H9 (cell line): ENCODE results near the gene ASB8. TPM values are rescaled to one million over a fixed set of nuclear protein-coding genes. Genes with fewer than 3 reads are reported as not detected.

Experiments used
- DNase-seq: peaks from one replicate; pipeline ENCODE4 v3.0.0-alpha.2; 2017
- H2AFZ ChIP-seq: one replicate; pipeline ENCODE4 v1.6.1; 2013; ENCODE audit warnings: mild to moderate bottlenecking, low read length, control low read depth, moderate library complexity
- H2AK5ac ChIP-seq: 2 replicates; pipeline ENCODE4 v1.6.1; 2013; ENCODE audit warnings: low read length, control low read depth, mixed read lengths; ENCODE audit not compliant: insufficient read length
- H2BK120ac ChIP-seq: one replicate; pipeline ENCODE4 v1.6.1; 2013; ENCODE audit warnings: low read depth, mild to moderate bottlenecking, low read length, control low read depth, inconsistent platforms; ENCODE audit not compliant: poor library complexity, severe bottlenecking
- H2BK12ac ChIP-seq: 2 replicates; pipeline ENCODE4 v1.6.1; 2013; ENCODE audit warnings: low read length, control low read depth, mixed read lengths, low read depth; ENCODE audit not compliant: insufficient read length
- H2BK15ac ChIP-seq: 2 replicates; pipeline ENCODE4 v1.6.1; 2013; ENCODE audit warnings: low read depth, low read length, control low read depth
- H2BK20ac ChIP-seq: one replicate; pipeline ENCODE4 v1.6.1; 2013; ENCODE audit warnings: low read depth, mild to moderate bottlenecking, low read length, control low read depth, inconsistent platforms; ENCODE audit not compliant: poor library complexity, severe bottlenecking
- H2BK5ac ChIP-seq: 2 replicates; pipeline ENCODE4 v1.6.1; 2013; ENCODE audit warnings: low read length, control low read depth, mixed read lengths; ENCODE audit not compliant: insufficient read length
- H3K14ac ChIP-seq: 2 replicates; pipeline ENCODE4 v1.6.1; 2013; ENCODE audit warnings: low read length, control low read depth; ENCODE audit not compliant: insufficient read depth
- H3K18ac ChIP-seq: 2 replicates; pipeline ENCODE4 v1.6.1; 2013; ENCODE audit warnings: low read depth, mild to moderate bottlenecking, mixed read lengths, low read length, control low read depth; ENCODE audit not compliant: insufficient read length
- H3K23ac ChIP-seq: 2 replicates; pipeline ENCODE4 v1.6.1; 2013; ENCODE audit warnings: low read length, control low read depth, mixed read lengths, low read depth; ENCODE audit not compliant: insufficient read length
- H3K23me2 ChIP-seq: 2 replicates; pipeline ENCODE4 v1.6.1; 2013; ENCODE audit warnings: low read depth, mild to moderate bottlenecking, mixed read lengths, low read length, control low read depth; ENCODE audit not compliant: insufficient read length, poor library complexity, severe bottlenecking
- H3K27ac ChIP-seq: 2 replicates; pipeline ENCODE4 v1.5.1; 2013; ENCODE audit warnings: low read length, control low read depth, mixed read lengths, low read depth; ENCODE audit not compliant: insufficient read length
- H3K27me3 ChIP-seq: 2 replicates; pipeline ENCODE4 v1.6.1; 2013; ENCODE audit warnings: low read length, control low read depth, inconsistent platforms; ENCODE audit not compliant: insufficient read depth
- H3K4ac ChIP-seq: 2 replicates; pipeline ENCODE4 v1.6.1; 2013; ENCODE audit warnings: low read depth, mild to moderate bottlenecking, control low read depth, inconsistent platforms, low read length, moderate library complexity
- H3K4me1 ChIP-seq: 2 replicates; pipeline ENCODE4 v1.6.1; 2013; ENCODE audit warnings: low read length, control low read depth, inconsistent platforms; ENCODE audit not compliant: insufficient read depth
- H3K4me2 ChIP-seq: 2 replicates; pipeline ENCODE4 v1.6.1; 2013; ENCODE audit warnings: low read length, control low read depth, mixed read lengths; ENCODE audit not compliant: insufficient read length, insufficient read depth
- H3K56ac ChIP-seq: 2 replicates; pipeline ENCODE4 v1.6.1; 2013; ENCODE audit warnings: low read depth, mild to moderate bottlenecking, mixed read lengths, low read length, control low read depth; ENCODE audit not compliant: insufficient read length
- H3K79me1 ChIP-seq: 2 replicates; pipeline ENCODE4 v1.6.1; 2013; ENCODE audit warnings: low read depth, mild to moderate bottlenecking, moderate library complexity, low read length, control low read depth, inconsistent platforms; ENCODE audit not compliant: insufficient read depth, poor library complexity, severe bottlenecking
- H3K79me2 ChIP-seq: 2 replicates; pipeline ENCODE4 v1.6.1; 2013; ENCODE audit warnings: low read length, control low read depth, inconsistent platforms; ENCODE audit not compliant: insufficient read depth
- H3K9ac ChIP-seq: 2 replicates; pipeline ENCODE4 v1.6.1; 2013; ENCODE audit warnings: low read length, control low read depth, mixed read lengths; ENCODE audit not compliant: insufficient read length; ENCODE audit errors: extremely low read depth
- H3K9me3 ChIP-seq: one replicate; pipeline ENCODE4 v1.6.1; 2013; ENCODE audit warnings: low read depth, low read length, inconsistent platforms; ENCODE audit not compliant: control insufficient read depth
- H3T11ph ChIP-seq: one replicate; pipeline ENCODE4 v1.6.1; 2013; ENCODE audit warnings: mild to moderate bottlenecking, low read length, control low read depth, inconsistent platforms
- H4K20me1 ChIP-seq: one replicate; pipeline ENCODE4 v1.6.1; 2013; ENCODE audit not compliant: control insufficient read depth, insufficient read length, insufficient read depth
- H4K5ac ChIP-seq: 2 replicates; pipeline ENCODE4 v1.6.1; 2013; ENCODE audit warnings: low read depth, mild to moderate bottlenecking, mixed read lengths, low read length, control low read depth; ENCODE audit not compliant: insufficient read length
- H4K8ac ChIP-seq: replicated peaks from 2 replicates; pipeline ENCODE4 v1.6.1; 2013; ENCODE audit warnings: low read length, control low read depth, mixed read lengths, low read depth; ENCODE audit not compliant: insufficient read length
- H4K91ac ChIP-seq: 2 replicates; pipeline ENCODE4 v1.6.1; 2013; ENCODE audit warnings: low read depth, mild to moderate bottlenecking, moderate library complexity, mixed read lengths, low read length, control low read depth; ENCODE audit not compliant: insufficient read length
- H3K27ac Mint-ChIP-seq, 3 experiments: 2 replicates in 2 of 3; 3 replicates in 1 of 3; pipeline ENCODE4 v1.8.0; 2020 to 2021; ENCODE audit warnings: mixed read lengths in 3 of 3, mild to moderate bottlenecking in 1 of 3, moderate library complexity in 1 of 3
- H3K27me3 Mint-ChIP-seq: 2 replicates; pipeline ENCODE4 v1.8.0; 2021; ENCODE audit warnings: low read depth, mild to moderate bottlenecking, moderate library complexity, mixed read lengths
- H3K36me3 Mint-ChIP-seq, 3 experiments: 2 replicates in 2 of 3; 3 replicates in 1 of 3; pipeline ENCODE4 v1.8.0; 2020 to 2021; ENCODE audit warnings: low read depth in 3 of 3, mixed read lengths in 3 of 3; ENCODE audit not compliant: insufficient read depth in 1 of 3
- H3K4me1 Mint-ChIP-seq, 2 experiments: 2 replicates each; pipeline ENCODE4 v1.8.0; 2020; ENCODE audit warnings: mixed read lengths in 2 of 2
- H3K4me3 Mint-ChIP-seq, 2 experiments: 2 replicates in 1 of 2; 3 replicates in 1 of 2; pipeline ENCODE4 v1.8.0; 2020 to 2021; ENCODE audit warnings: mild to moderate bottlenecking in 2 of 2, mixed read lengths in 2 of 2, moderate library complexity in 1 of 2
- H3K9me3 Mint-ChIP-seq, 2 experiments: 2 replicates in 1 of 2; 3 replicates in 1 of 2; pipeline ENCODE4 v1.8.0; 2020; ENCODE audit warnings: mild to moderate bottlenecking in 2 of 2, mixed read lengths in 2 of 2, moderate library complexity in 1 of 2
- CTCF ChIP-seq: fragments of 200-600 bp; sonication (generic); conservative IDR thresholded peaks from 3 replicates; pipeline ENCODE4 v1.8.0; 2021; ENCODE audit warnings: antibody characterized with exemption, mild to moderate bottlenecking
- WGBS: extraction: QIAGEN DNeasy Blood & Tissue Kit; methylation state at CpG from one replicate; pipeline ENCODE4 v1.1.7; 2013; ENCODE audit warnings: missing lambda C conversion rate, low lambda C conversion rate, mixed read lengths; ENCODE audit not compliant: insufficient read length; ENCODE audit errors: extremely low coverage; 5-methylcytosine and 5-hydroxymethylcytosine counted together
- total RNA-seq: library from RNA; stranded (reverse); gene quantifications from 2 replicates; pipeline ENCODE4 v1.2.1, GENCODE V29; 2021

The ASB8 gene
- total RNA-seq, 1 experiment from 2014 or later = 10.9 TPM

- H3K9me3 Mint-ChIP-seq = no peaks in the 10 kb centered on the region
- Histone ChIP-seq H3K4ac (no peak overlapping the region), H2BK12ac (no peak overlapping the region), H3K4me2 (no peak overlapping the region), H2BK15ac (no peak overlapping the region), H2AK5ac (no peak overlapping the region), H3K27ac (no peak overlapping the region), H4K5ac (no peak overlapping the region), H3K9ac (no peak overlapping the region), H3K79me2 (peaks cover 6% of the 10 kb centered on the region; the same call in 1 of the 2 replicates), H2BK20ac (no peak overlapping the region), H2BK120ac (no peak overlapping the region), H3K56ac (no peak overlapping the region), H4K8ac (no peak overlapping the region), H3K79me1 (no peaks in the 10 kb centered on the region), H3K27me3 (no peaks in the 10 kb centered on the region), H3K23ac (no peak overlapping the region), H3K9me3 (no peaks in the 10 kb centered on the region), H3K14ac (no peak overlapping the region), H3T11ph (no peak overlapping the region), H2BK5ac (no peak overlapping the region), H4K20me1 (no peaks in the 10 kb centered on the region), H2AFZ (no peak overlapping the region), H3K18ac (no peak overlapping the region), H3K4me1 (no peaks in the 10 kb centered on the region; the same call in 1 of the 2 replicates), H3K23me2 (peaks cover 8% of the 10 kb centered on the region), H4K91ac (no peak overlapping the region)
- peaks cover 4 to 34% (median 26%) of the 10 kb centered on the region in 3 experiments; a peak in 6 of 7 replicates for H3K36me3 Mint-ChIP-seq
- WGBS = no CpG with 5 or more reads among the region's 1 CpG
- TF ChIP-seq CTCF = no peak
- H3K27ac Mint-ChIP-seq = no peak overlapping the region
- peaks cover 21% of the 10 kb centered on the region in 2 experiments for H3K4me1 Mint-ChIP-seq
- no peak for DNase-seq
- H3K27me3 Mint-ChIP-seq = peaks cover 2% of the 10 kb centered on the region; the same call in 1 of the 2 replicates
- no peak overlapping the region for H3K4me3 Mint-ChIP-seq
These were observed 35.8 kb downstream of the ASB8 start for GRCh38 chr12:48121522-48121921.
